HepG2 (cell line): Measurements from ENCODE around the gene CASD1. TPM values are rescaled to one million over a fixed set of nuclear protein-coding genes. Genes with fewer than 3 reads are reported as not detected.

Source experiments
- ARID2 ChIP-seq: sonication (generic); formaldehyde crosslinking; IDR thresholded peaks from 2 replicates; pipeline ENCODE4 v1.8.1; 2022; ENCODE audit warnings: mild to moderate bottlenecking, missing genetic modification reagents, borderline replicate concordance
- CBFB ChIP-seq: sonication (generic); formaldehyde crosslinking; IDR thresholded peaks from 2 replicates; pipeline ENCODE4 v1.4.0; 2020; ENCODE audit warnings: missing genetic modification reagents
- CEBPG ChIP-seq: IDR thresholded peaks from 2 replicates; pipeline ENCODE4 v1.6.1; 2016
- CHD4 ChIP-seq: fragments of 200-600 bp; sonication (generic); IDR thresholded peaks from 2 replicates; pipeline ENCODE4 v1.7.0; 2017; ENCODE audit warnings: mild to moderate bottlenecking, low read length, borderline replicate concordance
- DNMT3B ChIP-seq: conservative IDR thresholded peaks from 2 replicates; pipeline ENCODE4 v1.6.1; 2016; ENCODE audit warnings: missing biosample characterization, control low read depth
- HOXA9 ChIP-seq: sonication (generic); formaldehyde crosslinking; IDR thresholded peaks from 2 replicates; pipeline ENCODE4 v1.8.1; 2022; ENCODE audit warnings: missing genetic modification reagents, mild to moderate bottlenecking, moderate library complexity, borderline replicate concordance
- NFIB ChIP-seq: sonication (generic); formaldehyde crosslinking; IDR thresholded peaks from 2 replicates; pipeline ENCODE4 v1.9.0; 2021; ENCODE audit warnings: missing genetic modification reagents, mild to moderate bottlenecking, borderline replicate concordance
- TGIF2 ChIP-seq: IDR thresholded peaks from 2 replicates; pipeline ENCODE4 v1.6.1; 2016; ENCODE audit warnings: control low read depth, missing compliant biosample characterization
- WIZ ChIP-seq: sonication (generic); formaldehyde crosslinking; IDR thresholded peaks from 2 replicates; pipeline ENCODE4 v1.5.1; 2020; ENCODE audit warnings: mild to moderate bottlenecking, missing genetic modification reagents
- ZBTB7A ChIP-seq: sonication (generic); formaldehyde crosslinking; IDR thresholded peaks from 2 replicates; pipeline ENCODE4 v1.8.0; 2022; ENCODE audit warnings: mild to moderate bottlenecking, missing genetic modification reagents
- ZFP41 ChIP-seq: sonication (generic); formaldehyde crosslinking; IDR thresholded peaks from 2 replicates; pipeline ENCODE4 v1.4.0; 2020; ENCODE audit warnings: mild to moderate bottlenecking, missing genetic modification reagents, borderline replicate concordance
- ZNF30 ChIP-seq: sonication (generic); formaldehyde crosslinking; IDR thresholded peaks from 2 replicates; pipeline ENCODE4 v1.5.0; 2020; ENCODE audit warnings: mild to moderate bottlenecking, missing genetic modification reagents
- ZNF501 ChIP-seq: sonication (generic); formaldehyde crosslinking; IDR thresholded peaks from 2 replicates; pipeline ENCODE4 v1.5.1; 2020; ENCODE audit warnings: mild to moderate bottlenecking, moderate library complexity, missing genetic modification reagents
- ZUFSP ChIP-seq: sonication (generic); formaldehyde crosslinking; IDR thresholded peaks from 2 replicates; pipeline ENCODE4 v1.9.0; 2021; ENCODE audit warnings: missing genetic modification reagents, mild to moderate bottlenecking, borderline replicate concordance
- polyA plus RNA-seq, 8 experiments: library from polyadenylated mRNA; depleted of rRNA in 3 of 8; stranded (reverse) in 7 of 8; unstranded in 1 of 8; fragments of >200 nt; fragmentation: Illumina TruSeq in 4 of 8; extraction: Trizol in 4 of 8; gene quantifications; 2 replicates each; pipeline versions ENCODE4 v1.2.1 to v1.2.3, GENCODE V29; 2011 to 2016; ENCODE audit warnings: low read depth in 4 of 8, missing spikeins in 1 of 8, mixed read lengths in 1 of 8; ENCODE audit not compliant: insufficient read depth in 1 of 8
- total RNA-seq, 5 experiments: library from RNA; depleted of rRNA; stranded (reverse); fragments of >200 nt; fragmentation: Illumina TruSeq; extraction: Trizol; gene quantifications; 2 replicates each; pipeline ENCODE4 v1.2.3, GENCODE V29; 2016; ENCODE audit warnings: low read depth in 1 of 5
- TF ChIP-seq, protein P1 (sequence below), 2 experiments: IDR thresholded peaks; 2 replicates each; pipeline ENCODE4 v1.6.1; 2011 to 2012; ENCODE audit warnings: low read length in 2 of 2, borderline replicate concordance in 1 of 2, low read depth in 1 of 2, mild to moderate bottlenecking in 1 of 2, moderate library complexity in 1 of 2
- TF ChIP-seq, protein P2 (sequence below): sonication (generic); formaldehyde crosslinking; IDR thresholded peaks from 2 replicates; pipeline ENCODE4 v1.4.0; 2020; ENCODE audit warnings: missing genetic modification reagents
- TF ChIP-seq, protein P3 (sequence below): sonication (generic); formaldehyde crosslinking; IDR thresholded peaks from 2 replicates; pipeline ENCODE4 v1.8.0; 2022; ENCODE audit warnings: mild to moderate bottlenecking, missing genetic modification reagents; ENCODE audit not compliant: insufficient replicate concordance

The CASD1 gene
- total and polyA plus RNA-seq, 2 of the 13 experiments (the other 11 are each of a cell fraction or from before 2014, with no cell fraction given), result 22.9 to 32.6 TPM

- TF ChIP-seq ZUFSP (no peak), ZNF30 (0 out of 2 replicates have a peak, but pooled peaks have one; percentile 60), HOXA9 (no peak), ZFP41 (CRISPR knock-in tag) (no peak), CEBPG (CRISPR knock-in tag) (0 out of 2 replicates have a peak, but pooled peaks have one; percentile 3), NFIB (CRISPR knock-in tag) (no peak), WIZ (0 out of 2 replicates have a peak, but pooled peaks have one; percentile 4), TGIF2 (CRISPR knock-in tag) (no peak), ARID2 (CRISPR knock-in tag) (0 out of 2 replicates have a peak, but pooled peaks have one; percentile 54), ZBTB7A (no peak), DNMT3B (CRISPR knock-in tag) (no peak), CBFB (0 out of 2 replicates have a peak, but pooled peaks have one; percentile 2), CHD4 (no peak), ZNF501 (CRISPR knock-in tag) (peak; percentile 90)
- TF ChIP-seq, protein P1, sequence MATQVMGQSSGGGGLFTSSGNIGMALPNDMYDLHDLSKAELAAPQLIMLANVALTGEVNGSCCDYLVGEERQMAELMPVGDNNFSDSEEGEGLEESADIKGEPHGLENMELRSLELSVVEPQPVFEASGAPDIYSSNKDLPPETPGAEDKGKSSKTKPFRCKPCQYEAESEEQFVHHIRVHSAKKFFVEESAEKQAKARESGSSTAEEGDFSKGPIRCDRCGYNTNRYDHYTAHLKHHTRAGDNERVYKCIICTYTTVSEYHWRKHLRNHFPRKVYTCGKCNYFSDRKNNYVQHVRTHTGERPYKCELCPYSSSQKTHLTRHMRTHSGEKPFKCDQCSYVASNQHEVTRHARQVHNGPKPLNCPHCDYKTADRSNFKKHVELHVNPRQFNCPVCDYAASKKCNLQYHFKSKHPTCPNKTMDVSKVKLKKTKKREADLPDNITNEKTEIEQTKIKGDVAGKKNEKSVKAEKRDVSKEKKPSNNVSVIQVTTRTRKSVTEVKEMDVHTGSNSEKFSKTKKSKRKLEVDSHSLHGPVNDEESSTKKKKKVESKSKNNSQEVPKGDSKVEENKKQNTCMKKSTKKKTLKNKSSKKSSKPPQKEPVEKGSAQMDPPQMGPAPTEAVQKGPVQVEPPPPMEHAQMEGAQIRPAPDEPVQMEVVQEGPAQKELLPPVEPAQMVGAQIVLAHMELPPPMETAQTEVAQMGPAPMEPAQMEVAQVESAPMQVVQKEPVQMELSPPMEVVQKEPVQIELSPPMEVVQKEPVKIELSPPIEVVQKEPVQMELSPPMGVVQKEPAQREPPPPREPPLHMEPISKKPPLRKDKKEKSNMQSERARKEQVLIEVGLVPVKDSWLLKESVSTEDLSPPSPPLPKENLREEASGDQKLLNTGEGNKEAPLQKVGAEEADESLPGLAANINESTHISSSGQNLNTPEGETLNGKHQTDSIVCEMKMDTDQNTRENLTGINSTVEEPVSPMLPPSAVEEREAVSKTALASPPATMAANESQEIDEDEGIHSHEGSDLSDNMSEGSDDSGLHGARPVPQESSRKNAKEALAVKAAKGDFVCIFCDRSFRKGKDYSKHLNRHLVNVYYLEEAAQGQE (IDR thresholded peaks at IDR 0.05; ENCODE audit: borderline replicate concordance in 1 of 2, low read depth in 1 of 2, low read length in 2 of 2), result peak; percentile 13 to 87
- TF ChIP-seq, protein P2, sequence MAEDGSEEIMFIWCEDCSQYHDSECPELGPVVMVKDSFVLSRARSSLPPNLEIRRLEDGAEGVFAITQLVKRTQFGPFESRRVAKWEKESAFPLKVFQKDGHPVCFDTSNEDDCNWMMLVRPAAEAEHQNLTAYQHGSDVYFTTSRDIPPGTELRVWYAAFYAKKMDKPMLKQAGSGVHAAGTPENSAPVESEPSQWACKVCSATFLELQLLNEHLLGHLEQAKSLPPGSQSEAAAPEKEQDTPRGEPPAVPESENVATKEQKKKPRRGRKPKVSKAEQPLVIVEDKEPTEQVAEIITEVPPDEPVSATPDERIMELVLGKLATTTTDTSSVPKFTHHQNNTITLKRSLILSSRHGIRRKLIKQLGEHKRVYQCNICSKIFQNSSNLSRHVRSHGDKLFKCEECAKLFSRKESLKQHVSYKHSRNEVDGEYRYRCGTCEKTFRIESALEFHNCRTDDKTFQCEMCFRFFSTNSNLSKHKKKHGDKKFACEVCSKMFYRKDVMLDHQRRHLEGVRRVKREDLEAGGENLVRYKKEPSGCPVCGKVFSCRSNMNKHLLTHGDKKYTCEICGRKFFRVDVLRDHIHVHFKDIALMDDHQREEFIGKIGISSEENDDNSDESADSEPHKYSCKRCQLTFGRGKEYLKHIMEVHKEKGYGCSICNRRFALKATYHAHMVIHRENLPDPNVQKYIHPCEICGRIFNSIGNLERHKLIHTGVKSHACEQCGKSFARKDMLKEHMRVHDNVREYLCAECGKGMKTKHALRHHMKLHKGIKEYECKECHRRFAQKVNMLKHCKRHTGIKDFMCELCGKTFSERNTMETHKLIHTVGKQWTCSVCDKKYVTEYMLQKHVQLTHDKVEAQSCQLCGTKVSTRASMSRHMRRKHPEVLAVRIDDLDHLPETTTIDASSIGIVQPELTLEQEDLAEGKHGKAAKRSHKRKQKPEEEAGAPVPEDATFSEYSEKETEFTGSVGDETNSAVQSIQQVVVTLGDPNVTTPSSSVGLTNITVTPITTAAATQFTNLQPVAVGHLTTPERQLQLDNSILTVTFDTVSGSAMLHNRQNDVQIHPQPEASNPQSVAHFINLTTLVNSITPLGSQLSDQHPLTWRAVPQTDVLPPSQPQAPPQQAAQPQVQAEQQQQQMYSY, result no peak
- TF ChIP-seq, protein P3, sequence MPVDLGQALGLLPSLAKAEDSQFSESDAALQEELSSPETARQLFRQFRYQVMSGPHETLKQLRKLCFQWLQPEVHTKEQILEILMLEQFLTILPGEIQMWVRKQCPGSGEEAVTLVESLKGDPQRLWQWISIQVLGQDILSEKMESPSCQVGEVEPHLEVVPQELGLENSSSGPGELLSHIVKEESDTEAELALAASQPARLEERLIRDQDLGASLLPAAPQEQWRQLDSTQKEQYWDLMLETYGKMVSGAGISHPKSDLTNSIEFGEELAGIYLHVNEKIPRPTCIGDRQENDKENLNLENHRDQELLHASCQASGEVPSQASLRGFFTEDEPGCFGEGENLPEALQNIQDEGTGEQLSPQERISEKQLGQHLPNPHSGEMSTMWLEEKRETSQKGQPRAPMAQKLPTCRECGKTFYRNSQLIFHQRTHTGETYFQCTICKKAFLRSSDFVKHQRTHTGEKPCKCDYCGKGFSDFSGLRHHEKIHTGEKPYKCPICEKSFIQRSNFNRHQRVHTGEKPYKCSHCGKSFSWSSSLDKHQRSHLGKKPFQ (CRISPR knock-in tag), result peak; percentile 71
Observed at GRCh38 chr7:94510582-94511496, 1.2 kb downstream of the CASD1 start (continued).
